H1 (cell line): ENCODE results near the gene APLN. TPM values are rescaled to one million over a fixed set of nuclear protein-coding genes. Genes with fewer than 3 reads are reported as not detected.
A peak's percentile ranks its signal among the peaks of the same experiment; 100 is the strongest.

Experiments used
- CTCF ChIA-PET: fragments of 300-600 bp; sonication (Branson Sonifier 250); formaldehyde crosslinking; loops from one replicate; lab custom pipeline; 2021; ENCODE audit not compliant: partially characterized antibody; lab: Charles Lee
- POLR2A ChIA-PET: fragments of 300-600 bp; sonication (Branson Sonifier 250); formaldehyde crosslinking; loops from one replicate; lab custom pipeline; 2021; ENCODE audit warnings: inconsistent platforms; ENCODE audit not compliant: partially characterized antibody; lab: Charles Lee
- DNase-seq, 2 experiments: peaks; one replicate each; pipeline versions ENCODE4 v3.0.0 to v3.0.0-alpha.2; 2010 to 2022; ENCODE audit warnings: low spot score in 2 of 2, low read depth in 1 of 2, mixed read lengths in 1 of 2
- FAIRE-seq: peaks from 2 replicates; lab custom pipeline; 2011; peaks lifted over from hg19 to GRCh38; lab: Jason Lieb, UNC
- H2AFZ ChIP-seq: 2 replicates; pipeline ENCODE4 v1.8.1; 2012; ENCODE audit warnings: low read length, inconsistent platforms
- H2AK5ac ChIP-seq: 2 replicates; pipeline ENCODE4 v1.6.1; 2013; ENCODE audit warnings: low read depth, low read length
- H2BK120ac ChIP-seq: replicated peaks from 2 replicates; pipeline ENCODE3; 2013; ENCODE audit warnings: low read depth, low read length, inconsistent platforms
- H2BK12ac ChIP-seq: 2 replicates; pipeline ENCODE4 v1.6.1; 2013; ENCODE audit warnings: low read depth, low read length
- H2BK15ac ChIP-seq: 2 replicates; pipeline ENCODE4 v1.6.1; 2013; ENCODE audit warnings: low read length
- H2BK20ac ChIP-seq: 2 replicates; pipeline ENCODE4 v1.6.1; 2013; ENCODE audit warnings: low read length
- H2BK5ac ChIP-seq: 2 replicates; pipeline ENCODE4 v1.6.1; 2013; ENCODE audit warnings: low read depth, low read length
- H3K14ac ChIP-seq: 2 replicates; pipeline ENCODE4 v1.6.1; 2013; ENCODE audit warnings: inconsistent platforms; ENCODE audit not compliant: insufficient read length
- H3K18ac ChIP-seq: 2 replicates; pipeline ENCODE4 v1.6.1; 2013; ENCODE audit warnings: low read length; ENCODE audit errors: extremely low read depth
- H3K23ac ChIP-seq: 2 replicates; pipeline ENCODE4 v1.6.1; 2013; ENCODE audit warnings: inconsistent platforms; ENCODE audit not compliant: insufficient read length
- H3K23me2 ChIP-seq: 2 replicates; pipeline ENCODE4 v1.6.1; 2013; ENCODE audit warnings: low read depth, low read length
- H3K27ac ChIP-seq: 2 replicates; pipeline ENCODE4 v1.6.1; 2011; ENCODE audit warnings: low read depth, low read length, inconsistent platforms
- H3K27me3 ChIP-seq, 4 experiments: replicated peaks in 1 of 4; 1 replicate in 1 of 4; 2 replicates in 3 of 4; pipeline versions ENCODE4 v1.6.1 to v1.8.1; 2011 to 2013; ENCODE audit warnings: low read length in 3 of 4, mild to moderate bottlenecking in 3 of 4, inconsistent platforms in 2 of 4, mixed read lengths in 2 of 4, moderate library complexity in 1 of 4; ENCODE audit not compliant: control insufficient read depth in 3 of 4, insufficient read depth in 3 of 4; ENCODE audit errors: extremely low read depth in 1 of 4
- H3K36me3 ChIP-seq, 4 experiments: 2 replicates each; pipeline versions ENCODE4 v1.6.1 to v1.8.1; 2011 to 2013; ENCODE audit warnings: mild to moderate bottlenecking in 4 of 4, low read length in 3 of 4, moderate library complexity in 2 of 4, control low read depth in 1 of 4, inconsistent platforms in 1 of 4; ENCODE audit not compliant: insufficient read depth in 4 of 4, control insufficient read depth in 2 of 4
- H3K4ac ChIP-seq: replicated peaks from 2 replicates; pipeline ENCODE3; 2013; ENCODE audit warnings: low read length, low read depth, mixed read lengths, inconsistent platforms; ENCODE audit not compliant: insufficient read length
- H3K4me1 ChIP-seq, 4 experiments: replicated peaks in 1 of 4; 1 replicate in 1 of 4; 2 replicates in 3 of 4; pipeline versions ENCODE4 v1.6.1 to v1.8.1; 2011 to 2013; ENCODE audit warnings: low read length in 3 of 4, inconsistent platforms in 2 of 4, mixed read lengths in 1 of 4; ENCODE audit not compliant: insufficient read depth in 4 of 4, control insufficient read depth in 3 of 4
- H3K4me2 ChIP-seq, 2 experiments: 2 replicates each; pipeline versions ENCODE4 v1.6.1 to v1.8.1; 2011 to 2013; ENCODE audit warnings: low read depth in 2 of 2, low read length in 2 of 2, control low read depth in 1 of 2, inconsistent platforms in 1 of 2, mild to moderate bottlenecking in 1 of 2; ENCODE audit not compliant: insufficient read depth in 1 of 2
- H3K4me3 ChIP-seq, 4 experiments: fragments of 200-600, 300-600 bp in 1 of 4; sonication (generic), shearing (Covaris generic), sonication (Bioruptor Twin) in 1 of 4; 2 replicates each; pipeline versions ENCODE4 v1.5.1 to v1.8.1; 2011 to 2016; ENCODE audit warnings: low read length in 4 of 4, low read depth in 3 of 4, control low read depth in 2 of 4, inconsistent platforms in 2 of 4, mild to moderate bottlenecking in 2 of 4, mixed read lengths in 1 of 4, moderate library complexity in 1 of 4; ENCODE audit not compliant: insufficient read depth in 2 of 4; ENCODE audit errors: extremely low read depth in 1 of 4
- H3K56ac ChIP-seq: replicated peaks from 2 replicates; pipeline ENCODE3; 2013; ENCODE audit warnings: low read depth, mild to moderate bottlenecking, mixed read lengths, low read length, inconsistent platforms; ENCODE audit not compliant: insufficient read length
- H3K79me1 ChIP-seq: 2 replicates; pipeline ENCODE4 v1.6.1; 2013; ENCODE audit warnings: low read depth, low read length, control low read depth
- H3K79me2 ChIP-seq, 2 experiments: 2 replicates each; pipeline versions ENCODE4 v1.6.1 to v1.8.1; 2012 to 2013; ENCODE audit warnings: low read length in 2 of 2, mild to moderate bottlenecking in 2 of 2, inconsistent platforms in 1 of 2; ENCODE audit not compliant: insufficient read depth in 2 of 2, control insufficient read depth in 1 of 2
- H3K9ac ChIP-seq, 4 experiments: replicated peaks in 1 of 4; 1 replicate in 1 of 4; 2 replicates in 3 of 4; pipeline versions ENCODE4 v1.6.1 to v1.8.1; 2011 to 2013; ENCODE audit warnings: low read depth in 3 of 4, low read length in 3 of 4, control low read depth in 2 of 4, mild to moderate bottlenecking in 2 of 4, moderate library complexity in 2 of 4, inconsistent platforms in 1 of 4; ENCODE audit errors: extremely low read depth in 1 of 4
- H3K9me3 ChIP-seq, 2 experiments: 2 replicates each; pipeline versions ENCODE4 v1.6.1 to v1.8.1; 2012 to 2013; ENCODE audit warnings: mild to moderate bottlenecking in 2 of 2, moderate library complexity in 2 of 2, control low read depth in 1 of 2, inconsistent platforms in 1 of 2, low read depth in 1 of 2, low read length in 1 of 2, mixed read lengths in 1 of 2; ENCODE audit not compliant: insufficient read depth in 2 of 2
- H4K20me1 ChIP-seq, 2 experiments: replicated peaks in 1 of 2; 2 replicates each; pipeline versions ENCODE3 to v1.8.1; 2011 to 2013; ENCODE audit warnings: inconsistent platforms in 2 of 2, low read length in 2 of 2, mild to moderate bottlenecking in 1 of 2; ENCODE audit not compliant: insufficient read depth in 2 of 2, control insufficient read depth in 1 of 2
- H4K5ac ChIP-seq: 2 replicates; pipeline ENCODE4 v1.6.1; 2013; ENCODE audit warnings: low read length, low read depth, mixed read lengths, inconsistent platforms; ENCODE audit not compliant: insufficient read length
- H4K8ac ChIP-seq: 2 replicates; pipeline ENCODE4 v1.8.0; 2013; ENCODE audit warnings: mild to moderate bottlenecking, moderate library complexity, low read length, inconsistent platforms; ENCODE audit not compliant: insufficient read depth; ENCODE audit errors: extremely low read depth
- H4K91ac ChIP-seq: replicated peaks from 2 replicates; pipeline ENCODE3; 2013; ENCODE audit warnings: low read length, mixed read lengths, inconsistent platforms; ENCODE audit not compliant: insufficient read length
- WGBS, 2 experiments: shearing (Covaris generic) in 1 of 2; methylation state at CpG; one replicate each; pipeline versions ENCODE4 v1.1.6 to v1.1.7; 2013 to 2015; ENCODE audit warnings: low lambda C conversion rate in 2 of 2, mixed read lengths in 2 of 2, inconsistent platforms in 1 of 2, low coverage in 1 of 2, missing lambda C conversion rate in 1 of 2; ENCODE audit not compliant: insufficient replicate concordance in 2 of 2, insufficient coverage in 1 of 2, insufficient read length in 1 of 2; ENCODE audit errors: extremely low coverage in 1 of 2, missing lambda C conversion rate in 1 of 2; 5-methylcytosine and 5-hydroxymethylcytosine counted together
- polyA plus RNA-seq, 7 experiments: library from polyadenylated mRNA; depleted of rRNA in 3 of 7; stranded (reverse) in 5 of 7; unstranded in 2 of 7; fragments of >200 nt in 5 of 7; fragments of 200-250 nt in 2 of 7; gene quantifications; 1 replicate in 5 of 7; 2 replicates in 1 of 7; 4 replicates in 1 of 7; pipeline versions ENCODE4 v1.2.1 to v1.2.3, GENCODE V29; 2011 to 2013; ENCODE audit warnings: missing spikeins in 2 of 7, mixed read lengths in 2 of 7
- total RNA-seq: library from RNA; stranded (reverse); fragmentation: NEBNext Ultra II Directional; extraction: Animal tissue kit (Norgen Biotek cat#: 25700); gene quantifications from 2 replicates; pipeline ENCODE4 v1.2.1, GENCODE V29; 2021

The APLN gene
- total and polyA plus RNA-seq, 2 of the 8 experiments (the other 6 are each of a cell fraction or from before 2014, with no cell fraction given) = 1.1 to 1.8 TPM

GRCh38 chrX:129622757-129623301 lies 31.9 kb downstream of the APLN start:
- no peaks in the 10 kb centered on the region for H3K27me3 ChIP-seq
- ChIA-PET POLR2A (interaction anchor here (1.5 kb wide), 1 partner anchor 32 kb away, joined by 6 read pairs; the partner anchor contains the start of gene APLN), CTCF (interaction anchor here (1.1 to 2.0 kb wide), 4 partner anchors 13 to 133 kb away, joined by 3 to 8 read pairs (median 4); no protein-coding TSS in a partner anchor)
- no peak overlapping the region for H3K9ac ChIP-seq
- no peak overlapping the region for H4K8ac ChIP-seq
- H3K79me2 ChIP-seq = no peaks in the 10 kb centered on the region
- H3K79me1 ChIP-seq = no peaks in the 10 kb centered on the region
- no peak overlapping the region for H3K14ac ChIP-seq
- H2BK15ac ChIP-seq = no peak overlapping the region
- H3K4me1 ChIP-seq = peaks cover 0 to 4% (median 0%) of the 10 kb centered on the region in 4 experiments; a peak in 1 of 7 replicates
- no peaks in the 10 kb centered on the region for H3K23me2 ChIP-seq
- no peak overlapping the region for H4K5ac ChIP-seq
- no peak overlapping the region for H2BK12ac ChIP-seq
- H3K56ac ChIP-seq = no peak overlapping the region
- H2AFZ ChIP-seq = no peak overlapping the region
- H3K4ac ChIP-seq = no peak overlapping the region
- FAIRE-seq = no peak
- no peaks in the 10 kb centered on the region for H3K9me3 ChIP-seq
- no peak overlapping the region for H3K23ac ChIP-seq
- DNase-seq = peak in 1 of 2 experiments; percentile 46
- H3K27ac ChIP-seq = no peak overlapping the region
- H4K91ac ChIP-seq = no peak overlapping the region
- no peak overlapping the region for H2BK5ac ChIP-seq
- WGBS, 2 experiments = 60% methylated on average over 7 of the region's 10 CpGs; no CpG with 5 or more reads in 1 of the 2 experiments
- no peak overlapping the region for H2BK120ac ChIP-seq
- no peak overlapping the region for H2AK5ac ChIP-seq
- H3K36me3 ChIP-seq = no peaks in the 10 kb centered on the region
- H3K4me3 ChIP-seq = no peak overlapping the region
- H2BK20ac ChIP-seq = no peak overlapping the region
- H3K18ac ChIP-seq = no peak overlapping the region
- H3K4me2 ChIP-seq = no peak overlapping the region
- H4K20me1 ChIP-seq = no peaks in the 10 kb centered on the region
